NCI-H510A treated with DMSO at 0.1 percent for 48 hours (cell line): Measurements from ENCODE around the gene TBCEL.
"Not testable (repeated sequence)": the region's sequence is repeated elsewhere in the genome, so short reads cannot be mapped to it uniquely, and the experiment has no call there.

Experiments used
- DNase-seq: peaks from one replicate; lab custom pipeline; 2025; lab: John Stamatoyannopoulos, UW

TBCEL gene

GRCh38 chr11:121029813-121030445, 6.0 kb downstream of the TBCEL start:
- DNase-seq: no peak

- no peak for DNase-seq
These were observed 7.3 kb downstream of the TBCEL start for GRCh38 chr11:121031167-121031566.

GRCh38 chr11:121031648-121032047, 7.7 kb downstream of the TBCEL start:
- not testable (repeated sequence) for DNase-seq

GRCh38 chr11:121032546-121032945, 8.6 kb downstream of the TBCEL start:
- DNase-seq: no peak

- DNase-seq: no peak
These were observed 9.7 kb downstream of the TBCEL start for GRCh38 chr11:121033635-121034034.

- no peak for DNase-seq
These were observed 11.4 kb downstream of the TBCEL start for GRCh38 chr11:121035169-121035755.

- no peak for DNase-seq
These were observed 11.9 kb downstream of the TBCEL start for GRCh38 chr11:121035780-121036179.

GRCh38 chr11:121037016-121037415, 13.1 kb downstream of the TBCEL start:
- DNase-seq: no peak

- no peak for DNase-seq
These were observed 14.9 kb downstream of the TBCEL start for GRCh38 chr11:121038648-121039409.

GRCh38 chr11:121039971-121040613, 16.2 kb downstream of the TBCEL start:
- DNase-seq: no peak

- DNase-seq: no peak
These were observed 16.7 kb downstream of the TBCEL start for GRCh38 chr11:121040614-121041002.

GRCh38 chr11:121041072-121041471, 17.2 kb downstream of the TBCEL start:
- no peak for DNase-seq

GRCh38 chr11:121042296-121042695, 18.4 kb downstream of the TBCEL start:
- no peak for DNase-seq

- DNase-seq: no peak
These were observed 24.0 kb downstream of the TBCEL start for GRCh38 chr11:121047926-121048325.

- DNase-seq: no peak
These were observed 24.7 kb downstream of the TBCEL start for GRCh38 chr11:121048464-121049233.

- DNase-seq: no peak
These were observed 29.3 kb downstream of the TBCEL start for GRCh38 chr11:121053244-121053643.

- no peak for DNase-seq
These were observed 30.4 kb downstream of the TBCEL start for GRCh38 chr11:121054266-121054665.

GRCh38 chr11:121055076-121055475, 31.2 kb downstream of the TBCEL start:
- DNase-seq: no peak

- no peak for DNase-seq
These were observed 34.0 kb downstream of the TBCEL start for GRCh38 chr11:121057922-121058321.

- no peak for DNase-seq
These were observed 35.0 kb downstream of the TBCEL start for GRCh38 chr11:121058941-121059340.

- DNase-seq: no peak
These were observed 35.7 kb downstream of the TBCEL start for GRCh38 chr11:121059605-121060004.

- DNase-seq: no peak
These were observed 39.8 kb downstream of the TBCEL start for GRCh38 chr11:121063728-121064127.
